ELF-1 (cell line): ENCODE results near the gene FADS2.

Source experiments
- DNase-seq: peaks from one replicate; pipeline ENCODE4 v3.0.0-alpha.2; 2016; ENCODE audit warnings: low read depth, low spot score

Gene FADS2

GRCh38 chr11:61795876-61796526 is 32.1 kb upstream of the FADS2 start:
- DNase-seq: no peak

DNA sequence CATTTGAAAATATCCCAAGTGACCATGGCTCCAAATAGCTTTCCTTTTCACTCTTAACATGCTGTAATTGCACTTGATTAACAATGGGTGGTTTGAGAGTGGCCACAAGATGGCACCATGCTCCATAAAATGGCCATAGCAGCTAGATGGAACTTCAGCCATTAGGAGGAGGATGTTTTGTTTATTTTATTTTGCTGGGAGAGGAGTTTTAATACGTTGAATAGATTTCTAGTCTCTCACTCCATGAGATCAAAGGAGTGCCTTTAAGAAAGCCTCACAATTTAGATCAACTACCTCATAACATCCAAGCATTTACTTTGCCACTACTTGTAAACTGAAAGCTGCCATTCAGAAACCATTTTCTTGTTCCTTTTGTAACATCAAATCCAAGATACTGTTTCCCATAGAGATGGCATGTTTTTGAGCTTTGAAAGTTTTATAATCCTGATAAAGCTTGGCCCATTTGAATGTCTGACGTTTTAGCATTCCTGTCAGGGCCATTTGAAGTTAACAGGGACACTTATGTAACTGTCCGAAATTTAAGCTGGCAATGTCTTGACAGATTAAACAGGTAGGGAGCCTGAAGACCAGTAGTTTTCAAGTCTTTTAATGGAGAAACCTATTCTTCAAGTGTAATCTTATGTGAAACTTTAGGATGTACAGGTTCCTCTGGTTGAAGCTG is 30.7 kb upstream of the FADS2 start:
- peak; percentile 51 for DNase-seq

DNA sequence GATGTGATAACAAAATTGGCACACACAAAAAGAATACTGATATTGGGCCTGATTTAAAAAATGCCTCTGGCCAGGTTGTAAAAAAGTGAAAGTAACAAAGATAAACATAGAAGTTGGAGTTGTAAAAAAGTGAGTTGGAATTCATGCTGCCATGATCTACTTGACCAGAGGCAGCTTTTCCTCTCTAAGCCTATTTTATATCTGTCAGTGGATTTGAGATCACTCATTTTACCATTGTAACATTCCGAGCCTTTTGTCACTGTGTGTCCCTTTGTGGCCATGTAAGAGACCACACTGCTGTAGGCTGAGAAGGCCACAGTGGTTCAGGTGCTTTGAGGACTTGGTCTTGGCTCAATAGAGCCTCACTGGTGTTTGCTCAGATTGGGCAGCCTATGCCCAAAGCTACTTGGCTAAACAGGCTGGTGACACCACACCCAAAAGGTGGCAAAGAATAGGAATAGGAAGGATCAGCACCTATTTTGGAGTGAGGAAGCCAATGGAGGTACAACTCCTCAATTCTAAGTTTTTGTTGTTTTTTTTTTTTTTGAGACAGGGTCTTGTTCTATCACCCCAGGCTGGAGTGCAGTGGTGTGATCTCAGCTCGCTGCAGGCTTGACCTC is 28.3 kb upstream of the FADS2 start:
- DNase-seq: no peak

- no peak for DNase-seq
Measured at GRCh38 chr11:61800331-61801281, 27.5 kb upstream of the FADS2 start.

DNA sequence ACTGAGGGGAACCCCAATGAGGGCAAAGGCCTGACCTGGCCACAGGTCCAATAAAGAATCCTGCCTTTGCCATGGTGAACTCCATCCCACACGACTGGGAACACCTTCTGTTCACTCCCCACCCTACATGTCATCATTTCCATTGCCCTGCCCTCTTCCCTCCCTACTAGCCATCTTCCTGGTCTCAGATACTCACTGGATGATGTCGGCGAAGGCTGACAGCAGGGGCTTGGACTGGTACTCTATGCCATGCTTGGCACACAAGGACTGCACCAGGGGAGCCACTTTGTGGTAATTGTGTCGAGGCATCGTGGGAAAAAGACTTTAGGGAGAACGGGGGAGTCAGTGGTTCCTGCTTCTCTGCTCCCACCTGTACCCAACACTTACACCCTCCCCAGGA is 25.5 kb upstream of the FADS2 start:
- DNase-seq: no peak

DNA sequence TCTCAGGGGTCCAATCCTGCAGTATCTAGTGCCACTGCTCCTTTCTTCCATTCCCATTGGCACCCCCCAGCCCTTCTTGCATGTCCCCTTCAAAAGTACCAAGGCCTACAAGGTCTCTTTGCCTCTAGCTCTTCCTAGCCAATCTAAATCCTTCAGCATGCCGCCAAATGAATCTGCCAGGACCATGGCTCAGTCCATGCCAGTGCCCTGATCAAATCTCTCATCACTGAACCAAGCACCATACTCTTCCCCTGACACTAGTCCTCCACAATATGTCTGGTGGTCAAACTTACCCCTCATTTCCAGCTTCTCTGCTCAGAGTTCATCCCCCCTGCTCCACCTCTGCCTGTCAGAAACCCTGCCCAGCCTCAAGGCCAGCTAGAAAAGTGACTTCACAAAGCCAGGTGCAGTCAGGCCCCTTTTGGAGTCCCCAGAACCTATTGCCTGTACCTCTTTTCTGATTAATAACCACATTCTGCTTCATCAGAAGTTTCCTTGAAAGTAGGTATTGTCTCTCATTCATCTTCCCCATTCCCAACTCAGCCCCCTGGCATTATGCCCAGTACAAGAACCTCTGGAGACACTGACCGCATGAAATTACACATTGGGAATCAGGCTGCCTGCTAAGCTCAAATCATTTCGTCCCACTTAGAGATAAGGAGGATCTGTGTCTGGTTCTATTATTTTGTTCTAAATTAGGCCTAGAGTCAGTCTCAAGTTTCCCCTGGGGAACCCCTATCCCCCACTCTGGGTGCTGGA is 24.0 kb upstream of the FADS2 start:
- no peak for DNase-seq

GRCh38 chr11:61805146-61805545 is 23.0 kb upstream of the FADS2 start:
- DNase-seq: no peak

GRCh38 chr11:61806785-61807184 is 21.3 kb upstream of the FADS2 start:
- no peak for DNase-seq

DNA sequence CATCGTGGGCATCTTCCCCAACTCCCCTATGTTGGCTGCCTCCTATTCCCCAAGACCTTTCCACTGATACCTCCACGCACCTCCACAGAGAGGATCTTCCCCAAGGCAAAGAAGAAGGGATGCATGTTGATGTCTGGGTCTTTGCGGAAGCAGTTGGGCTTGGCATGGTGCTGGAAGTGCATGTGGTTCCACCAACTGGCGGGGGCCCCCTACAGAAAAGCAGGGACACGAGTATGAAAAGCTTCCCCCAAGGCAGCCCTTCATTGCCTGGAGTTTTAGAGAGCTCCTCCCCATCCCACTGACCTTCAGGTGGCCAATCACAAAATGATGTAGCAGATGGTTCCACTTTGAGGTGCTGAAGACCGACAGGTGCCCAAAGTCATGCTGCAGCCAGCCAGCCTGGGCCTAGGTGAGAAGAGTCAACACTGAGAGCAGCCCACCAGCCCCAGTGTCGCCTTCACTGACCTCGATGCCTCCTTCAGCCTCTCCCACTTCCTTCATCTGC is 17.4 kb upstream of the FADS2 start:
- DNase-seq: no peak

GRCh38 chr11:61811831-61812230 is 16.3 kb upstream of the FADS2 start:
- DNase-seq: no peak

DNA sequence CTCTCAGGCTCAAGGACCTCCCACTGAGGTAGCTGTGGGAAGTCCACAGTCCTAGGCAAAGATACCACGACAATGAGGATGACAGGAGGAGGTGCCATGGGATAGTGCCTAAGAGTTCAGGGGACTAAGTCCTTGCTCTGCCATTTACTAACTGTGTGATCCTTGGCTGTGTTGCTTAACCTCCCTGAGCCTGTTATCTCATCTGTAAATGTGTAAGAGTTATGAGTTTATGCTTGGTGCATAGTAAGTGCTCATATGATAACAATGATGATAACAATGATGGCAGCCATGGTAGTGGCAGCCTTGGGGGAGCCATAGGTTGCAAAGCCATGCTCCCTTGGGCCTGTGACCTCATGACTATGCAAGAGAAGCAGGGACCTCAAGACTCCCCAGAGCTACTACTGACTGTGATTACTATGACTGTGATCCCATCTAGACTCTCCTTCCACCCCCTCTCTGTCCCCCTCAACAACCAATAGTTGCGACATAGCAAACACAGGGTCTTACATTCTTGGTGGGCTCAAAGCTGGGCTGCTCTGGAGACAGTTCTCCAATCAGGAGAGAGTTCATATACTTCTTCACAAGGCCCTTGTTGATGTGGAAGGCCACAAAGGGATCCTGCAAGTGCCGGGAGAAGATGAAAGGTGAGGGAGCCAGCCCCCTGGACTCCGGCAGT is 15.2 kb upstream of the FADS2 start:
- no peak for DNase-seq

DNA sequence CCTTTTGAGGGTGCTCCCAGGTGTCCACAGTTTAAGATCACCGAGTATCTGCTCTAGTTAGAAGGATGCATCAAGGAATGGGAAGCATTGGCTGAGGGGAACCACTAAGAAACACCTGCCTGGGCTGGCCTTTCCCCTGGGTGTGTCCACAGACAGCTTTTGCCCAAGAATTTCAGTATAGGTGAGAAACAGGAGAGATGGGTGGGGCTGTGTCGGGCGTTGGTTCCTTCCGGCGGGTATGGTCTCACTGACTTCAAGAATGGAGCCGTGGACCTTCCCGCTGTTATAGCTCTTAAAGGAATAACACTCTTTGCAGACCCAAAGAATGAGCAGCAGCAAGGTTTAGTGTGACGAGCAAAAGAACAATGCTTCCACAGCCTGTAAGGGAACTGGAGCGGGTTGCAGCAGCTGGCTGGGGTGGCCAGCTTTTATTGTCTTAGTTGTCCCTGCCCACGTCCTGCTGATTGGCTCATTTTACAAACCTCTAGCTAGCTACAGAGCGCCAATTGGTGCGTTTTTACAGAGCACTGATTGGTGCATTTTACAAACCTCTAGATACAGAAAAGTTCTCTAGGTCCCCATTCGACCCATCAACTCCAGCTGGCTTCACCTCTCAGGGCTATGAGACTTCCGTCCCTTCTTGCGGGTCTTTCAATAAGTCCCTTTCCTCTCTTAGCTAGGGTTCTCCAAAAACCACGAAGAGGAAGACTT is 13.7 kb upstream of the FADS2 start:
- DNase-seq: no peak

- peak; percentile 99 for DNase-seq
Measured at GRCh38 chr11:61814958-61815789, 12.9 kb upstream of the FADS2 start.

DNA sequence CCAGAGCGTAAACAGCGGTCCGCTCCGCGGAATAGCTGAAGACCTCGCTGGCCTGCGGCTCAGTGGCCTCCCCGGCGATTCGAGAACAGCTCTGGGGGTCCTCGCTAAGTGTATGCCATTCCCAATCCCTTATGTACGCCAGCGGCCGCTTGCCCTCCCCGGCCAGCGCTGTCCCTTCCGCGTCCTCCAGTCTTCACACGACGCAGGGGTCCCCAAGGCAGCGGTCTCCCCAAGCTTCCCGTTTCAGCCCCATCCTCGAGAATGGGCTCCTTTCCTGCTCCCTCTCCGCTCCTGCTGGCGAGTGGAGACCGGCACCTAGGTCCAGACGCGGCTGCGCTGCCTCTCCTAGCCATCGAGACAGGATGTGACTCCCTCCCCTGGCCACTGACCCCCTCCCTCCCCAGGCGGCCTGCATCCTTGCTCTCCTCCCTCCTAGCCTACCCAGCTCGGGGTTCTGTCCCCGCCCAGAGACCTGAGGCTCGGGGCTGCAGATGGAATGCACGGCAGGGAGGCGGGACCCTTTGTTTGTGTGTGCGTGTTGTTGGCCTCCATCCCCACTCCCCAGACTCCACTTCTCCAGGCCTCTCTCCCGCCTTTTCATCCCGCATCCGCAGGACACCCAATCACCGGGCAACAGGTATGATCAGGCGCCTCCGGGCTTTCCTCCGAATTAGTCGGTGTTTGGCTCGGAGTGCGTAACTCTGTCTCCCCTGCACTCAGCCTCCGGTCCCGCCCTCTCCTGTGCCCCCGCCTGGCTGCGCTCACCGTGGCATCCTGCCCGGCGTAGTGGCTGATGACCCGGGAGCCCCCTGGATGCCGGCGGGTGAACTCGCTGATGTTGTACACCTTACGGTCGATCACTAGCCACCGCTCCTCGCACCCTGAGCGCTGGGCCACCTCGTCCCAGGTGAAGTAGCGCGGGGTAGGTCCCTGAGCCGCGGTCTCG is 12.0 kb upstream of the FADS2 start:
- peak; percentile 91 for DNase-seq

DNA sequence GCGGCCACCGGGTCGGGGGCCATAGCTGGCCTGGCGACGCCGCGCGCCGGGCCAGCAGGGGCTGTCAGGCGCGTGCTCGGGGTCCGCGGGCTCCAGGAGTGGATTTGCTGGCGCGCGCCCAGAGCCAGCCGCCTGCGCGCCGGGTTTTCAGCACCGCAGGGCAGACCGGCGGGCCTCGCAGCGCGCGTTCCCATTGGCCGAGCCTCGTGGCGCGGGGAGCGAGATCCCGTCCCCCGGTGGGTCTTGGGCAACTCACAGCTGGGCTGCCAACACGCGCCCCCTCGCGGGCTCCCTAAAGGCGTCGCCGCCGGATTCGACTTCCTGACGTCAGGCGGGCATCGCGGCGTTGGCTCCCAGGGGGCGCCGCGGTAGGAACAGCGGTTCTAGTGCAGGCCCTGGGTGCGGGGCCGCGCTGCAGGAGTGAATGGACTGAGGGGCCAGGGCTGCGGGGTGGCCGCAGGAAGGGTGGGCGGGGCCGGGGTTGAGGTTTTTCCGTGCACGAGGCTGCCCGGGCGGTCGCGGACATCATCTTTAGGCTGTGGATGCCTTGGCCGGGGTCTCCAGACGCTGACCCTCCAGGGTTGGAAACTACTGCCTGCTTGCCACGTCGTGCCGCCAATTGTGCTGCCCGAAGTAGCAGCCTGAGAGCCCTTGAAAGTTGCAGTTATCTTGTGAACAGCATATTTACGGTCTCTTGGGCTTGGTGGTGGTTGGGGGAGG is 11.2 kb upstream of the FADS2 start, which contains the start of gene FADS1:
Gene FADS1 (minus strand): TSS at position 268 of the 720 bp plus-strand sequence. CDS start 74 bp downstream, at position 194.
- DNase-seq: peak; percentile 96

- peak; percentile 56 for DNase-seq
Measured at GRCh38 chr11:61817471-61818202, 10.5 kb upstream of the FADS2 start.
